Thyroid gland (tissue), 4 donors: ENCODE data around the gene PSMA6.

ENCODE experiments used
- POLR2A ChIP-seq, 2 donors: fragments of 450-650 bp; IDR thresholded peaks; one replicate each; pipeline ENCODE4 v1.6.1; 2017; ENCODE audit warnings: antibody characterized with exemption in 2 of 2, mild to moderate bottlenecking in 2 of 2, moderate library complexity in 1 of 2
- TF ChIP-seq, protein P1 (sequence below), 6 experiments: fragments of 200-600 bp in 3 of 6; fragments of 450-650 bp in 3 of 6; sonication (generic) in 3 of 6; IDR thresholded peaks; one replicate each; pipeline ENCODE4 v1.5.1; 2016 to 2019; ENCODE audit warnings: antibody characterized with exemption in 6 of 6, mild to moderate bottlenecking in 2 of 6, inconsistent platforms in 1 of 6, moderate library complexity in 1 of 6

GRCh38 chr14:35295845-35296161 lies 3.6 kb downstream of the PSMA6 start:
- TF ChIP-seq POLR2A (IDR thresholded peaks at IDR 0.05), result no peak
- TF ChIP-seq, protein P1, sequence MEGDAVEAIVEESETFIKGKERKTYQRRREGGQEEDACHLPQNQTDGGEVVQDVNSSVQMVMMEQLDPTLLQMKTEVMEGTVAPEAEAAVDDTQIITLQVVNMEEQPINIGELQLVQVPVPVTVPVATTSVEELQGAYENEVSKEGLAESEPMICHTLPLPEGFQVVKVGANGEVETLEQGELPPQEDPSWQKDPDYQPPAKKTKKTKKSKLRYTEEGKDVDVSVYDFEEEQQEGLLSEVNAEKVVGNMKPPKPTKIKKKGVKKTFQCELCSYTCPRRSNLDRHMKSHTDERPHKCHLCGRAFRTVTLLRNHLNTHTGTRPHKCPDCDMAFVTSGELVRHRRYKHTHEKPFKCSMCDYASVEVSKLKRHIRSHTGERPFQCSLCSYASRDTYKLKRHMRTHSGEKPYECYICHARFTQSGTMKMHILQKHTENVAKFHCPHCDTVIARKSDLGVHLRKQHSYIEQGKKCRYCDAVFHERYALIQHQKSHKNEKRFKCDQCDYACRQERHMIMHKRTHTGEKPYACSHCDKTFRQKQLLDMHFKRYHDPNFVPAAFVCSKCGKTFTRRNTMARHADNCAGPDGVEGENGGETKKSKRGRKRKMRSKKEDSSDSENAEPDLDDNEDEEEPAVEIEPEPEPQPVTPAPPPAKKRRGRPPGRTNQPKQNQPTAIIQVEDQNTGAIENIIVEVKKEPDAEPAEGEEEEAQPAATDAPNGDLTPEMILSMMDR (IDR thresholded peaks at IDR 0.05), result no peak
